ENCODE measurements around the gene PRSS16. TPM values are rescaled to one million over a fixed set of nuclear protein-coding genes. Genes with fewer than 3 reads are reported as not detected.

PRSS16 gene
- total and polyA plus RNA-seq, 7 experiments from 2014 or later = 0.40 to 2.0 (median 0.72) TPM; not detected in 1

- Histone ChIP-seq H3K4me1 (ENCODE audit: control insufficient read depth in 2 of 2, insufficient read depth in 2 of 2, low read length in 2 of 2) (no peaks in the 10 kb centered on the region), H3K27ac (ENCODE audit: low read depth, low read length) (no peak overlapping the region), H3K9me3 (ENCODE audit: control insufficient read depth in 2 of 3, low read length in 3 of 3) (no peaks in the 10 kb centered on the region), H3K4me3 (ENCODE audit: low read length) (no peak overlapping the region), H3K36me3 (ENCODE audit: control insufficient read depth in 2 of 3, insufficient read depth in 3 of 3, low read length in 3 of 3) (no peaks in the 10 kb centered on the region), H3K27me3 (ENCODE audit: control insufficient read depth in 2 of 2, insufficient read depth in 2 of 2, low read length in 2 of 2) (peaks cover 7 to 9% of the 10 kb centered on the region in 2 donors)
- Mint-ChIP-seq H3K4me1 (no peaks in the 10 kb centered on the region), H3K27ac (no peak overlapping the region), H3K4me3 (no peak overlapping the region), H3K9me3 (peaks cover 0 to 36% (median 12%) of the 10 kb centered on the region in 11 donors), H3K27me3 (peaks cover 29 to 86% (median 82%) of the 10 kb centered on the region in 5 donors), H3K36me3 (peaks cover 0 to 9% (median 0%) of the 10 kb centered on the region in 5 donors)
- DNase-seq (no peak), ATAC-seq (no peak)
- intact Hi-C loops (cut with micrococcal nuclease) = no loop called here
- CTCF ChIA-PET = no interaction called here
- POLR2A ChIA-PET = no interaction called here
Observed at GRCh38 chr6:27224729-27225128, 22.8 kb upstream of the PRSS16 start.

GRCh38 chr6:27228963-27229477, 18.5 kb upstream of the PRSS16 start:
- no peak overlapping the region for H3K27ac ChIP-seq (ENCODE audit: low read depth, low read length)
- Mint-ChIP-seq H3K36me3 (peaks cover 0 to 20% (median 1%) of the 10 kb centered on the region in 5 donors), H3K9me3 (peaks cover 0 to 57% (median 17%) of the 10 kb centered on the region in 11 donors), H3K27me3 (peaks cover 44 to 89% (median 84%) of the 10 kb centered on the region in 5 donors), H3K4me1 (no peaks in the 10 kb centered on the region), H3K27ac (no peak overlapping the region), H3K4me3 (no peak overlapping the region)
- DNase-seq = no peak
- H3K4me1 ChIP-seq (ENCODE audit: control insufficient read depth in 2 of 2, insufficient read depth in 2 of 2, low read length in 2 of 2) = no peaks in the 10 kb centered on the region
- CTCF ChIA-PET = no interaction called here
- no peaks in the 10 kb centered on the region for H3K9me3 ChIP-seq (ENCODE audit: control insufficient read depth in 2 of 3, low read length in 3 of 3)
- H3K4me3 ChIP-seq (ENCODE audit: low read length) = no peak overlapping the region
- peaks cover 7 to 9% of the 10 kb centered on the region in 2 donors for H3K27me3 ChIP-seq (ENCODE audit: control insufficient read depth in 2 of 2, insufficient read depth in 2 of 2, low read length in 2 of 2)
- intact Hi-C loops (cut with micrococcal nuclease) = no loop called here
- no peaks in the 10 kb centered on the region for H3K36me3 ChIP-seq (ENCODE audit: control insufficient read depth in 2 of 3, insufficient read depth in 3 of 3, low read length in 3 of 3)
- POLR2A ChIA-PET = no interaction called here
- no peak for ATAC-seq

GRCh38 chr6:27230758-27231111, 16.8 kb upstream of the PRSS16 start:
- Mint-ChIP-seq H3K27ac (no peak overlapping the region), H3K4me3 (no peak overlapping the region)

GRCh38 chr6:27234576-27234975, 12.9 kb upstream of the PRSS16 start:
- CTCF ChIA-PET = no interaction called here
- POLR2A ChIA-PET = interaction anchor here (0.6 kb wide), 1 partner anchor 604 kb away, joined by 3 read pairs; a partner anchor contains a TSS

More at GRCh38 chr6:27230758-27231111, 16.8 kb upstream of the PRSS16 start:
- H3K27me3 Mint-ChIP-seq = peaks cover 52 to 87% (median 83%) of the 10 kb centered on the region in 5 donors
- Histone ChIP-seq H3K36me3 (ENCODE audit: control insufficient read depth in 2 of 3, insufficient read depth in 3 of 3, low read length in 3 of 3) (no peaks in the 10 kb centered on the region), H3K27ac (ENCODE audit: low read depth, low read length) (no peak overlapping the region), H3K4me1 (ENCODE audit: control insufficient read depth in 2 of 2, insufficient read depth in 2 of 2, low read length in 2 of 2) (no peaks in the 10 kb centered on the region), H3K4me3 (ENCODE audit: low read length) (no peak overlapping the region), H3K27me3 (ENCODE audit: control insufficient read depth in 2 of 2, insufficient read depth in 2 of 2, low read length in 2 of 2) (peaks cover 6 to 7% of the 10 kb centered on the region in 2 donors), H3K9me3 (ENCODE audit: control insufficient read depth in 2 of 3, low read length in 3 of 3) (peaks cover 0 to 3% (median 0%) of the 10 kb centered on the region in 3 experiments)
- POLR2A ChIA-PET = no interaction called here
- intact Hi-C loops (cut with micrococcal nuclease) = loop anchor here in 1 of 2 donors (10.0 kb wide), 1 partner anchor 64 kb away; no protein-coding TSS in a partner anchor
- H3K9me3 Mint-ChIP-seq = peaks cover 0 to 67% (median 18%) of the 10 kb centered on the region in 11 donors
- CTCF ChIA-PET = no interaction called here
- H3K36me3 Mint-ChIP-seq = peaks cover 0 to 27% (median 4%) of the 10 kb centered on the region in 5 donors
- ATAC-seq (no peak), DNase-seq (no peak)
- H3K4me1 Mint-ChIP-seq = peaks cover 0 to 7% (median 6%) of the 10 kb centered on the region in 7 donors

GRCh38 chr6:27237089-27237803, 10.3 kb upstream of the PRSS16 start:
- ATAC-seq = no peak
- H3K4me3 Mint-ChIP-seq = peak overlapping the region in 6 of 10 donors; percentile 7 to 78 (median 43)
- DNase-seq = peak in 5 of 9 donors; percentile 16 to 50 (median 29)
- peaks cover 63 to 82% (median 80%) of the 10 kb centered on the region in 5 donors for H3K27me3 Mint-ChIP-seq
- Histone ChIP-seq H3K27me3 (ENCODE audit: control insufficient read depth in 2 of 2, insufficient read depth in 2 of 2, low read length in 2 of 2) (peaks cover 10 to 42% of the 10 kb centered on the region in 2 donors), H3K4me1 (ENCODE audit: control insufficient read depth in 2 of 2, insufficient read depth in 2 of 2, low read length in 2 of 2) (peaks cover 0 to 6% of the 10 kb centered on the region in 2 donors), H3K9me3 (ENCODE audit: control insufficient read depth in 2 of 3, low read length in 3 of 3) (peaks cover 0 to 15% (median 0%) of the 10 kb centered on the region in 3 experiments), H3K36me3 (ENCODE audit: control insufficient read depth in 2 of 3, insufficient read depth in 3 of 3, low read length in 3 of 3) (no peaks in the 10 kb centered on the region), H3K4me3 (ENCODE audit: low read length) (no peak overlapping the region), H3K27ac (ENCODE audit: low read depth, low read length) (no peak overlapping the region)
- H3K27ac Mint-ChIP-seq = peak overlapping the region in 6 of 9 donors; percentile 43 to 76 (median 52)
- peaks cover 0 to 27% (median 4%) of the 10 kb centered on the region in 5 donors for H3K36me3 Mint-ChIP-seq
- ChIA-PET POLR2A (no interaction called here), CTCF (no interaction called here)
- H3K4me1 Mint-ChIP-seq = peaks cover 3 to 30% (median 18%) of the 10 kb centered on the region in 7 donors
- H3K9me3 Mint-ChIP-seq = peaks cover 0 to 54% (median 23%) of the 10 kb centered on the region in 11 donors
- intact Hi-C loops (cut with micrococcal nuclease) = loop anchor here (5.0 to 10.0 kb wide), 3 partner anchors 45 to 430 kb away; no protein-coding TSS in a partner anchor

More at GRCh38 chr6:27234576-27234975, 12.9 kb upstream of the PRSS16 start:
- Mint-ChIP-seq H3K4me3 (peak overlapping the region in 1 of 10 donors; percentile 41), H3K4me1 (peaks cover 3 to 30% (median 18%) of the 10 kb centered on the region in 7 donors), H3K27me3 (peaks cover 71 to 85% (median 82%) of the 10 kb centered on the region in 5 donors), H3K36me3 (peaks cover 0 to 32% (median 4%) of the 10 kb centered on the region in 5 donors), H3K9me3 (peaks cover 0 to 76% (median 32%) of the 10 kb centered on the region in 11 donors), H3K27ac (peak overlapping the region in 2 of 9 donors; percentile 18 to 33)
- no peak overlapping the region for H3K27ac ChIP-seq (ENCODE audit: low read depth, low read length)
- H3K36me3 ChIP-seq (ENCODE audit: control insufficient read depth in 2 of 3, insufficient read depth in 3 of 3, low read length in 3 of 3) = no peaks in the 10 kb centered on the region
- H3K4me3 ChIP-seq (ENCODE audit: low read length) = no peak overlapping the region
- peaks cover 0 to 6% of the 10 kb centered on the region in 2 donors for H3K4me1 ChIP-seq (ENCODE audit: control insufficient read depth in 2 of 2, insufficient read depth in 2 of 2, low read length in 2 of 2)
- intact Hi-C loops (cut with micrococcal nuclease) = loop anchor here in 1 of 2 donors (10.0 kb wide), 1 partner anchor 60 kb away; no protein-coding TSS in a partner anchor
- ATAC-seq (no peak), DNase-seq (no peak)
- peaks cover 6 to 33% of the 10 kb centered on the region in 2 donors for H3K27me3 ChIP-seq (ENCODE audit: control insufficient read depth in 2 of 2, insufficient read depth in 2 of 2, low read length in 2 of 2)
- H3K9me3 ChIP-seq (ENCODE audit: control insufficient read depth in 2 of 3, low read length in 3 of 3) = peaks cover 0 to 15% (median 0%) of the 10 kb centered on the region in 3 experiments

- ChIA-PET CTCF (no interaction called here), POLR2A (interaction anchor here (0.6 to 0.7 kb wide), 2 partner anchors 53 to 140 kb away, joined by 3 to 5 read pairs; no protein-coding TSS in a partner anchor)
- H3K4me1 Mint-ChIP-seq = peaks cover 3 to 30% (median 18%) of the 10 kb centered on the region in 7 donors
- H3K27ac ChIP-seq (ENCODE audit: low read depth, low read length) = no peak overlapping the region
- H3K4me3 Mint-ChIP-seq = peak overlapping the region in 6 of 10 donors; percentile 0 to 78 (median 41)
- H3K27ac Mint-ChIP-seq = peak overlapping the region in 5 of 9 donors; percentile 23 to 76 (median 59)
- peaks cover 69 to 85% (median 83%) of the 10 kb centered on the region in 5 donors for H3K27me3 Mint-ChIP-seq
- H3K9me3 Mint-ChIP-seq = peaks cover 0 to 53% (median 21%) of the 10 kb centered on the region in 11 donors
- peaks cover 0 to 15% (median 0%) of the 10 kb centered on the region in 3 experiments for H3K9me3 ChIP-seq (ENCODE audit: control insufficient read depth in 2 of 3, low read length in 3 of 3)
- ATAC-seq (no peak), DNase-seq (no peak)
- intact Hi-C loops (cut with micrococcal nuclease) = loop anchor here (5.0 to 10.0 kb wide), 3 partner anchors 44 to 429 kb away; no protein-coding TSS in a partner anchor
- H3K4me3 ChIP-seq (ENCODE audit: low read length) = no peak overlapping the region
- H3K4me1 ChIP-seq (ENCODE audit: control insufficient read depth in 2 of 2, insufficient read depth in 2 of 2, low read length in 2 of 2) = peaks cover 0 to 6% of the 10 kb centered on the region in 2 donors
- peaks cover 10 to 42% of the 10 kb centered on the region in 2 donors for H3K27me3 ChIP-seq (ENCODE audit: control insufficient read depth in 2 of 2, insufficient read depth in 2 of 2, low read length in 2 of 2)
- no peaks in the 10 kb centered on the region for H3K36me3 ChIP-seq (ENCODE audit: control insufficient read depth in 2 of 3, insufficient read depth in 3 of 3, low read length in 3 of 3)
- peaks cover 0 to 25% (median 3%) of the 10 kb centered on the region in 5 donors for H3K36me3 Mint-ChIP-seq
Observed at GRCh38 chr6:27238010-27238983, 9.2 kb upstream of the PRSS16 start.
